Stimulated activated CD4-positive, alpha-beta T cell treated with anti-CD3 and anti-CD28 coated beads, Interleukin-4, amount 100 ng/mL, for 24 hours (primary cell): Measurements from ENCODE around the gene LIM2.

Experiments
- DNase-seq: peaks from one replicate; pipeline ENCODE4 v3.0.0-alpha.2; 2020

The LIM2 gene

GRCh38 chr19:51365211-51365964 is 22.4 kb downstream of the LIM2 start:
- peak; percentile 19 for DNase-seq

GRCh38 chr19:51364200-51365106 is 23.3 kb downstream of the LIM2 start:
- no peak for DNase-seq

DNA sequence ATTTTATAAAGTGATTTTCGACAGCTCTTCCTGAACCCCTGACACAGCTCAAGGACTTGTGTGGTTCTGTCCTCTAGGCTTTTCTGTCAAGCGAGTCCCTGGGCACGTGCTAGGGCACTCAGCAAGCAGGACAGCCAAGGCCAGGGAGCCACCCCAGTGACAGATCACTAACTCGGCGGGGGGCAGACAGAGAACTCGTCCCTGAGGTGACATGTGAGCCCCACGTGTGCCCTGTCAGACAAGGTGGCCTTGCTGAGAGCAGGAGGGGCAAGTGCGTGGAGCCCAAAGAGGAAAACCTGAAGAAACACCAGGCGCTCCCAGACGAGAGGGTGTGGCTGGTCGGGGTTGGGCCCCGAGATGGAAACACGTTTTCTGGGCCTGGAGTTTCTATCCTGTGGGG is 26.5 kb downstream of the LIM2 start:
- DNase-seq: no peak

DNA sequence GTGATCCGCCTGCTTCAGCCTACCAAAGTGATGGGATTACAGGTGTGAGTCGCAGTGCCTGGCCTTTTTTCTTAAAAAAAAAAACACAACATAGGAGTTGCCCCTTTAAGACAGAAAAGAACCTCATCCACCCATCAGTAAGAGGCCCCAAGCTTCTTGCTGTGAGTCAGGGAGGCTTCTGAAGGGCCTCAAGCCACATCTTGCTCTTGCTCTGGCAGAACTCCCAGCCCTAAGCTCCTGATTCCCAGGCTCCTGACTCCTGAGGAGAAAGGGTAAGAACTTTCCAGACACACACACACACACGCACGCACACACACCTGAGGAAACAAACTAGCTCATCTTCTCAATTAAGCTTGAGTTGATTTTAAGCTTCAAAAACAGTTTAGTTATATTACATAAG is 28.5 kb downstream of the LIM2 start:
- DNase-seq: no peak

DNA sequence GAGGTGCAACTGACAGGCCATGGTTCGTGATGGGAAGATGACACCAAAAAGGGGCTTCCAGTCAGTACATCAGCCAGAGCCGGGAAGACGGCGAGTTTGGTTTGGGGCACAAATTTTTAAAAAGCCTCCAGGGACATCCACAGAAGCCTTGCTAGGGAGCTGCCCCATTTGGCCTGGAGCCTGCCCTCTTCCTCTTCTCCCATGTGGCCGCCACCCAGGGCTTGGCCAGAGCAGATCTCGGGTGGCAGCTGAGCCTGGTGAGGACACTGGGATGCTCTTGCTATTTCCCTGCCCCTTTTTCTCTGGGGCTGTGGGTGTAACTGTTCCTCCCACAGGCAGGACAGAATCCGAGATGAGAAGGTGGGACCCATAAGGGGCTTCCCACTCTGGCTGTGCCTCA is 29.8 kb downstream of the LIM2 start:
- no peak for DNase-seq

GRCh38 chr19:51356159-51356801 is 31.5 kb downstream of the LIM2 start:
- DNase-seq: no peak

- DNase-seq: peak; percentile 37
Measured at GRCh38 chr19:51354742-51355148, 33.0 kb downstream of the LIM2 start.

DNA sequence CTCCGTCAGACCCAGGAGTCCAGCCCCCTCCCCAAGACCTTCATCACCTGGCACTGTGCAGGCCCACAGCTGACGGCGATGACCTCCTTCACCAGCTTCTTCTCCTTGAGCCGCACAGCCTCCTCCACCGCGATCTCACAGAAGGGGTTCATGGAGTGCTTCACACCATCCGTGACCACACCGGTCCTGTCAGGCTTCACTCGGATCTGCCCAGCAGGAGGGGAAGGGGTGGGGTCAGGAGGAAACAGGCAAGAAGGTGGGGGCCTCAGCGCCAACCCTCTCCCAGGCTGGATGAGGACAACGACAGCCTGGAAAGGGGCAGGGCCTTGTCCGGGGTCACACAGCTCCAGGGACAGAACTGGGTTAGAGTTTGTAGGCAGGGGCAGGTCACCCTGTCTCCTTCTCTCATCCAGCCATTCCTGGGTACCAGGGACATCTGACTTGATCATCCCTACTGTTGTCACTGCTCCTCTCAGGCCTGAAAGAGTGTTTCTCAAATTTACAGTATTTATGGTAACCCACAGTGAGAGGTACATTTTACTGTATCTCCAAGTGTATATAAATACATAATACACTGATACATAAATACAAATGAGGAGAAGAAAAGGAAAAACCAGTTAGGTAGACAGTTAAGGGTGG is 33.6 kb downstream of the LIM2 start:
- DNase-seq: no peak

- no peak for DNase-seq
Measured at GRCh38 chr19:51352783-51353360, 34.9 kb downstream of the LIM2 start.

DNA sequence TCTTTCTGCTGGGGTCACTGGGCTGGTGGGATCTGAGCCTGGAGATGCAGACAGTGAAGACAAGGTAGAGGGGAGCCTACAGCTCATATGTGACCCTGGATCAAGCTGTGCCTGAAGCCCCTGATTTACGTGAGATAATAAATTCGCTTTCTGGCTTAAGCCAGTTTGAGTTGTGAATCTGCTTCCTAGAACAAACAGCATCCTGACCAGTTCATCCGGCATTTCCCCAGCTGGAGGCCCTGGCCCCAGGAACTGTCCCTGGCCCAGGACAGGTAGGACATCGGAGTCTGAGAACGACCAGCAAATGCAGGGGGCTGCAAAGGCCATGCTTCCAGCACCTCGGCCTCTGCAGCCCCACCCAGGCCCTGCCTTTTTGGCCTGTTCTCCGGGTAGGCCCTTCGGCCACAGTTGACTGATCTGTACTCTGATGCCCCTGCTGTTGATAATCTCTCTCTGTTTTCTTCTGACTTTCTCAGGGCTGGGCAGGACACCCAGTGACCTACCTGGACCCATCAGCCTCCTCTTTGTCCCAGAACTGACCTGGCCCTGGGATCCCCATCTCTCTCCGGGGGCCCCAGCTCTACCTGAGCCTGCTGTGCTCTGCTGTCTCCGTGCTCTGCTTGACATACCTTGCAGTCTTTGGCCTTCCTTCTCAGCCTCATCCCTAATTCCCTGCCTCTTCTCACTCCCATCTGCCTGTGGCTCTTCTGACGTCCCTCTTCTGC is 36.3 kb downstream of the LIM2 start:
- no peak for DNase-seq

- no peak for DNase-seq
Measured at GRCh38 chr19:51347209-51347928, 40.4 kb downstream of the LIM2 start.

- no peak for DNase-seq
Measured at GRCh38 chr19:51346742-51347141, 41.0 kb downstream of the LIM2 start.

GRCh38 chr19:51345076-51345620 is 42.6 kb downstream of the LIM2 start:
- DNase-seq: no peak

DNA sequence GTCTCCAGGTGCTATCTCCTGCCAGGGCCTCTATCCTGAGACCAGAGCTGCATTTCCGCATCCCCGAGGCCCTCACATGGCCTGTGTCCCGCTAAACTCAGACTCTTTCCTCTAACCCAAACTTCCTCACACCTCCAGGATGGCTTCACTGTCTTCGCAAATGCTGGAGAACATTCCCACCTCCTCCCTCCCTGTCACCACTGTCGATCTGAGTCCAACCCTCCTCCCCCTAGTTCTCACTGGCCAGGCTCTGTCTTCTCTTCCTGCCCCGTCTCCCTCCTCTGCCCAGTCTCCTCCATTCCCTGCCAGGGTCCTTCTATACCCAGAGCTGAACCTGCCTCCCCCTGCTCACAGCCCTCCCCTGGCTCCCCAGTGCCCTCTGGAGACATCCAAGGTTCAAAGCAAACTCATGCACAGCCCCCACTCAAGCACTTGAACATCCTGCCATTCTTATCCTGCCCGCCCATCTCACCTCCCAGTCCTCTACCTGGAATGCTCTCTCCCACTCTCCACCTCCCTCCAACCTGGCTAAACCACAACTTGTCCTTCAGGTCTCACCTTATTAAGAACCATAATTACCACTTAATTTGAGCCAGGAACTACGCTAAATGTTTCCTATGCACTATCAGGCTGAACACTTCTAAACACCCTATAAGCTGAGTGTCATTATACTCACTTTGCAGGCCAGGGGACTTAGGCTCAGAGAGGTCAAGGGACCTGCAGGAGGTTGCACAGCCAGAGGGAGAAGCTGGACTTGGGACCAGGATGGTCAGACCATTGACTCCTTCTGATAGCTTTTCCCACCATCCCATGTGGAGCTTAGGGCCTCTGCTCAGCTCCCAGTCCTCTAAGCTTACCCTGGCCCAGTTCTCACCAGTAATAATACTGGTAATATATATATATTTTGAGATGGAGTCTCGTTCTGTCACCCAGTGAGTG is 44.9 kb downstream of the LIM2 start:
- no peak for DNase-seq

GRCh38 chr19:51341976-51342580 is 45.7 kb downstream of the LIM2 start, which contains the start of gene VSIG10L:
TSS of gene VSIG10L (minus strand) at chr19:51342139. CDS start at chr19:51342124, 15 bp downstream.
- no peak for DNase-seq

GRCh38 chr19:51341066-51341465 is 46.7 kb downstream of the LIM2 start:
- DNase-seq: no peak

- peak; percentile 95 for DNase-seq
Measured at GRCh38 chr19:51339687-51340656, 47.8 kb downstream of the LIM2 start.

DNA sequence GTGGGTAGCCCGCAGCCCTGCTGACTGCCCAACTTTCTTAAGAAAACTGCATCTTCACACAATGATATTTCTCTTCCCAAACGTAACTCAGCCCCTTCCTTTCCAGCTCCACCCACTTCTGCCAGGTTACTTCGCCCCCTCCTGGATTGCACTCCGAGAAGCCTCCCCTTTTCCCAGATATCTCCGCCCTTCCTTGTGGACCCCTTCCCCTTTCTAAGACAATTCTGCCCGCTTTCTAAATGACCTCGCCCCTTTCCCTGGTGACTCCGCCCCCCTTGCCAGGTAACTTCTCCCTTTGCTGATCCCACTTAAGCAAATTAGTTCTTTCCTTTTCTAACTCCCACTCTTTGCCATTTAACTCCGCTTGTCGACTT is 48.5 kb downstream of the LIM2 start:
- no peak for DNase-seq
